Lung (tissue), 12 donors: ENCODE measurements around the gene RBM20. TPM values are rescaled to one million over a fixed set of nuclear protein-coding genes. Genes with fewer than 3 reads are reported as not detected.

Experiments used
- ATAC-seq: fragments of 200-7000 bp; cut with Tn5 transposase; one replicate; pipeline ENCODE4 v1.9.1; 2020; ENCODE audit warnings: moderate number of reproducible peaks; ENCODE audit not compliant: insufficient read depth, low FRiP score
- DNase-seq, 3 donors: peaks; one replicate each; pipeline ENCODE4 v3.0.0-alpha.2; 2013 to 2017
- H3K27ac ChIP-seq, 2 donors: one replicate each; pipeline ENCODE4 v1.5.1; 2013; ENCODE audit warnings: mild to moderate bottlenecking in 2 of 2, moderate library complexity in 2 of 2, control low read depth in 1 of 2, inconsistent platforms in 1 of 2, low read depth in 1 of 2, low read length in 1 of 2
- H3K27me3 ChIP-seq, 3 donors: one replicate each; pipeline ENCODE4 v1.5.1; 2013; ENCODE audit warnings: low read length in 2 of 3; ENCODE audit not compliant: control insufficient read depth in 3 of 3, insufficient read depth in 3 of 3
- H3K36me3 ChIP-seq, 4 donors: one replicate each; pipeline ENCODE4 v1.5.1; 2013; ENCODE audit warnings: low read length in 4 of 4, mild to moderate bottlenecking in 1 of 4, moderate library complexity in 1 of 4; ENCODE audit not compliant: control insufficient read depth in 4 of 4, insufficient read depth in 4 of 4
- H3K4me1 ChIP-seq, 5 donors: one replicate each; pipeline ENCODE4 v1.5.1; 2013; ENCODE audit warnings: low read length in 5 of 5, mild to moderate bottlenecking in 2 of 5, moderate library complexity in 1 of 5; ENCODE audit not compliant: control insufficient read depth in 5 of 5, insufficient read depth in 5 of 5
- H3K4me3 ChIP-seq: one replicate; pipeline ENCODE4 v1.5.1; 2013; ENCODE audit warnings: mild to moderate bottlenecking, control low read depth, moderate library complexity
- H3K9ac ChIP-seq, 2 donors: one replicate each; pipeline ENCODE4 v1.5.1; 2013; ENCODE audit warnings: low read length in 2 of 2, control low read depth in 1 of 2; ENCODE audit not compliant: insufficient read depth in 1 of 2
- H3K9me3 ChIP-seq, 4 donors: one replicate each; pipeline ENCODE4 v1.5.1; 2013; ENCODE audit warnings: low read length in 3 of 4, mild to moderate bottlenecking in 1 of 4, moderate library complexity in 1 of 4; ENCODE audit not compliant: control insufficient read depth in 4 of 4, insufficient read depth in 3 of 4
- WGBS, 2 donors: extraction: QIAGEN DNeasy Blood & Tissue Kit; methylation state at CpG; one replicate each; pipeline ENCODE4 v1.1.7; 2013; 5-methylcytosine and 5-hydroxymethylcytosine counted together
- polyA plus RNA-seq, 2 donors: library from polyadenylated mRNA; stranded (reverse); fragments of 200-250 nt; gene quantifications; one replicate each; pipeline ENCODE4 v1.2.1, GENCODE V29; 2013
- total RNA-seq, 2 donors: library from RNA; depleted of rRNA in 1 of 2; stranded (reverse); fragments of >200 nt in 1 of 2; gene quantifications; one replicate each; pipeline ENCODE4 v1.2.1, GENCODE V29; 2014 to 2021
- TF ChIP-seq, protein P1 (sequence below): IDR thresholded peaks from 2 replicates; pipeline ENCODE4 v1.5.1; 2012; ENCODE audit warnings: mild to moderate bottlenecking; ENCODE audit errors: control extremely low read depth, extremely low read depth
- donor health status: control.
- donor health status: control.
- donor health status: Bipolar disorder and iron deficiency.
- donor health status: healthy.
- donor health status: DM: yes; HTN: yes; CAD: no.

RBM20 gene
- total and polyA plus RNA-seq, 4 donors: 0.25 to 3.3 (median 0.66) TPM

DNA sequence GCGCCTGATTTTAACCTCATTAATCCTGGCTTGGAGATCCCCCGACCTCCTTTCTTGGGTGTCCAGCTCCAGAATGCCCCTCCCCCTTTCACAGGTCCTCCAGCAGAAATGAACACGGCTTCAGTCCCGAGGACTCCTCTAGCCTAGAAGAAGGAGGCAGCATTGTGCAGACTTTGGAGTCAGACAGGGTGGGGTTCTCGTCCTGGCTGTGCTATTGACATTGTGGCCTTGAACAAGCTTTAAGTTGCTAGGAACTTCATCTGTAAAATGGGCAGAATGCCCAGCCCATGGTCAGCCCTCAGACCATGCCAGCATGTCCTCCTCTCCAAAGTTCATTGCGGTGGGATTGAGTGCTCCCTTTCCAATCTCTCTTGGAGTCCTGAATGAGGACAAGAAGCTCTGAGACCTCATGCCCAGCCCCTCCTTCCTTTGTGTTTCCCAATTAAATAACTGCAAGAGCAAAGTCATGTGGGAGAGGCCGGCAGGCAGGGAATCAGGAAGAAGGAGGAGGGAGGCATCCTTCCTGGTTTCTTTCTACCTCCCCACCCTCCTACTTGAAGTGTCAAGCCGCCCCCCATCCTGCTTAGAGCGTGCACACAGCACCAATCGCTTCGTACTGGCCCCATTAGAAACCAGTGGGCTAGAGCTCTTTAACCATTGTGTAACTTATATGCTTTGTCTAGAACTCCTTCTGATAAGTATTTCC lies 86.4 kb downstream of the RBM20 start:
- Histone ChIP-seq H3K9me3 (no peaks in the 10 kb centered on the region), H3K27me3 (peaks cover 0 to 3% (median 0%) of the 10 kb centered on the region in 3 donors), H3K9ac (no peak overlapping the region), H3K4me3 (no peak overlapping the region), H3K27ac (peak overlapping the region in 1 of 2 donors; percentile 17), H3K4me1 (peaks cover 0 to 16% (median 0%) of the 10 kb centered on the region in 5 donors), H3K36me3 (no peaks in the 10 kb centered on the region)
- TF ChIP-seq, protein P1, sequence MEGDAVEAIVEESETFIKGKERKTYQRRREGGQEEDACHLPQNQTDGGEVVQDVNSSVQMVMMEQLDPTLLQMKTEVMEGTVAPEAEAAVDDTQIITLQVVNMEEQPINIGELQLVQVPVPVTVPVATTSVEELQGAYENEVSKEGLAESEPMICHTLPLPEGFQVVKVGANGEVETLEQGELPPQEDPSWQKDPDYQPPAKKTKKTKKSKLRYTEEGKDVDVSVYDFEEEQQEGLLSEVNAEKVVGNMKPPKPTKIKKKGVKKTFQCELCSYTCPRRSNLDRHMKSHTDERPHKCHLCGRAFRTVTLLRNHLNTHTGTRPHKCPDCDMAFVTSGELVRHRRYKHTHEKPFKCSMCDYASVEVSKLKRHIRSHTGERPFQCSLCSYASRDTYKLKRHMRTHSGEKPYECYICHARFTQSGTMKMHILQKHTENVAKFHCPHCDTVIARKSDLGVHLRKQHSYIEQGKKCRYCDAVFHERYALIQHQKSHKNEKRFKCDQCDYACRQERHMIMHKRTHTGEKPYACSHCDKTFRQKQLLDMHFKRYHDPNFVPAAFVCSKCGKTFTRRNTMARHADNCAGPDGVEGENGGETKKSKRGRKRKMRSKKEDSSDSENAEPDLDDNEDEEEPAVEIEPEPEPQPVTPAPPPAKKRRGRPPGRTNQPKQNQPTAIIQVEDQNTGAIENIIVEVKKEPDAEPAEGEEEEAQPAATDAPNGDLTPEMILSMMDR: no peak
- WGBS, 2 donors: 64 to 72% methylated on average over 10 to 11 of the region's 11 CpGs
- no peak for DNase-seq
- no peak for ATAC-seq

DNA sequence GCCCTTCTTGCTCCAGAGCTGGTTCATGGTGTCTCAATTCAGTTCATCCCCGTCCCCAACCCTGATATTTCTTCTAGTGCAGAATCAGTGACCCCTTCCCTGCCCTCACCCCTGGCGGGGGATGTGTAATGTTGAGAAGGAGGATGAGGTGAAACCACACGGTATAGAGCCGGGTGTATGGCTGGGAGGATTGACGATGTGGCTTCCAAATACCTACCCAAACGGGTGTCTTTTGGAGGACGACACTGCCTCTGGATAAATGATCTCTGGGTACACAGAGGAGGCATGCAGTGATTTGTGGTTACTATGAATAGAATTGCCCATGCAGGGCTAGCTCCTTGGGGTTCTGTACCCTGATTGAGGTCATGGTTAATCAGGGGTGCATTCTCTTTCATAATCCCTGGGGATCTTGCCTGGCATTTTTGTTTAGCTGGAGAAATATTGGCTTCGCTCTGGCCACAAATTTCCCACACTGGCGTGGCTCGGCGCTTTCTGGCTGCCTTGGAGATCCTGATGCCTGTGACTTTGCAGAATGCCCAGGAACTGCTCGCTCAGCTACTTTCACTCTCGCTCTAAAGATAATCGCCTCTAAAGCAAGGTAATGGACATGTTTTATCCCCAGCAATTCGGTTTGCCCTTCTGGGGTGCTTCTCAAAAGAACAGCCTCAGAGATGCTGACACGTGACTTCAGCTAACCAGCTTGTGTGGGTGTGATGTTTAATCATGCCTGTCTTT lies 89.2 kb downstream of the RBM20 start:
- Histone ChIP-seq H3K9me3 (no peaks in the 10 kb centered on the region), H3K4me3 (no peak overlapping the region), H3K9ac (no peak overlapping the region), H3K27ac (peak overlapping the region in 1 of 2 donors; percentile 36), H3K27me3 (peaks cover 0 to 3% (median 0%) of the 10 kb centered on the region in 3 donors), H3K36me3 (no peaks in the 10 kb centered on the region), H3K4me1 (peaks cover 0 to 18% (median 0%) of the 10 kb centered on the region in 5 donors)
- DNase-seq: no peak
- 70 to 76% methylated on average over 16 of the region's 16 CpGs for WGBS, 2 donors
- TF ChIP-seq, protein P1: no peak
- ATAC-seq: no peak

DNA sequence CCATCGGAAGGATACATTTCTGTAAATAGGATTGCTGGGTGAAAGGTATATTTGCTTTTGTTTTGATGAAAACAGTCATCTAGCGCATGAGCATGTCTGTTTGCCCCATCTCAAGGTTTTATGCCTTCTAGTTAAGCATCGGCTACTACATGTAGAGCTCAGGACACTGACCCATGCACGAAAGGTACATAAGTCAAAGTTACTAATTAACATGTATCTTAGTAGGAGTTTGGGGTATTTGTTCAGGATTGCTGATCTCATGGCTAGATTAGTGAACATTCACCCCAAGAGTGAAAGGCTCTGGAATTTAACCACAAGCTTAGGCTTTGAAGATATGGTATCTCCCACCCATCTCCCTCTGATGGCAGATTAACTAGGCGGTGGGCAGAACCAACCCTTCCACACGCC lies 91.5 kb downstream of the RBM20 start:
- Histone ChIP-seq H3K9ac (no peak overlapping the region), H3K4me3 (no peak overlapping the region), H3K36me3 (no peaks in the 10 kb centered on the region), H3K9me3 (no peaks in the 10 kb centered on the region), H3K27ac (no peak overlapping the region), H3K4me1 (peaks cover 0 to 22% (median 0%) of the 10 kb centered on the region in 5 donors), H3K27me3 (peaks cover 0 to 3% (median 0%) of the 10 kb centered on the region in 3 donors)
- ATAC-seq (no peak), DNase-seq (no peak)
- TF ChIP-seq, protein P1: no peak
- WGBS, 2 donors: 87 to 92% methylated on average over 6 of the region's 6 CpGs
